GM23338 (cell line): ENCODE data around the gene PROX1.

Experiments used
- CREB1 ChIP-seq: fragments of 250-450 bp; sonication (Bioruptor Pico); IDR thresholded peaks from 2 replicates; pipeline ENCODE4 v1.5.0; 2020; ENCODE audit warnings: low read depth, mild to moderate bottlenecking, moderate library complexity
- CTCF ChIP-seq, 2 experiments: fragments of 200-600 bp in 1 of 2; sonication (generic) in 1 of 2; conservative IDR thresholded peaks; 2 replicates each; pipeline versions ENCODE4 v1.5.1 to v1.6.1; 2016 to 2017; ENCODE audit warnings: antibody characterized with exemption in 2 of 2, low read depth in 2 of 2, mild to moderate bottlenecking in 2 of 2, moderate library complexity in 1 of 2
- ETS1 ChIP-seq: IDR thresholded peaks from 2 replicates; pipeline ENCODE4 v1.6.1; 2016; ENCODE audit warnings: antibody characterized with exemption
- EZH2 ChIP-seq: fragments of 200-600 bp; sonication (generic); IDR thresholded peaks from one replicate; pipeline ENCODE4 v1.8.0; 2017; ENCODE audit warnings: antibody characterized with exemption, mild to moderate bottlenecking, low read depth; ENCODE audit not compliant: unreplicated experiment
- EZH2phosphoT487 ChIP-seq: fragments of 200-600 bp; sonication (generic); IDR thresholded peaks from one replicate; pipeline ENCODE4 v1.8.1; 2018; ENCODE audit warnings: antibody characterized with exemption; ENCODE audit not compliant: unreplicated experiment
- JUNB ChIP-seq: IDR thresholded peaks from one replicate; pipeline ENCODE4 v1.6.1; 2016; ENCODE audit warnings: antibody characterized with exemption; ENCODE audit not compliant: unreplicated experiment
- POLR2AphosphoS5 ChIP-seq: IDR thresholded peaks from 2 replicates; pipeline ENCODE4 v1.6.1; 2016; ENCODE audit warnings: antibody characterized with exemption, low read depth
- REST ChIP-seq: IDR thresholded peaks from one replicate; pipeline ENCODE4 v1.6.1; 2018; ENCODE audit warnings: antibody characterized with exemption; ENCODE audit not compliant: unreplicated experiment
- ZNF114 ChIP-seq: fragments of 250-450 bp; sonication (Bioruptor Pico); IDR thresholded peaks from 2 replicates; pipeline ENCODE4 v1.5.0; 2020; ENCODE audit warnings: mild to moderate bottlenecking, moderate library complexity
- ZNF331 ChIP-seq: fragments of 250-450 bp; sonication (Bioruptor Pico); IDR thresholded peaks from 2 replicates; pipeline ENCODE4 v1.5.0; 2020; ENCODE audit warnings: low read depth, mild to moderate bottlenecking, moderate library complexity
- ZNF462 ChIP-seq: fragments of 250-450 bp; sonication (Bioruptor Pico); IDR thresholded peaks from 2 replicates; pipeline ENCODE4 v1.5.0; 2020; ENCODE audit warnings: mild to moderate bottlenecking, moderate library complexity

GRCh38 chr1:213938776-213939175, 49.0 kb upstream of the PROX1 start:
- TF ChIP-seq CTCF (conservative IDR thresholded peaks at IDR 0.05; ENCODE audit: low read depth in 2 of 2) (no peak), CREB1 (CRISPR knock-in tag) (no peak), EZH2 (no peak), JUNB (no peak), ETS1 (no peak), ZNF114 (CRISPR knock-in tag) (no peak), REST (no peak), POLR2AphosphoS5 (no peak), EZH2phosphoT487 (no peak), ZNF331 (CRISPR knock-in tag) (no peak), ZNF462 (no peak)
